ENCODE data around the gene LTA4H. TPM values are rescaled to one million over a fixed set of nuclear protein-coding genes. Genes with fewer than 3 reads are reported as not detected.

Gene LTA4H
- polyA plus RNA-seq, 1 donor (not counting 4 experiments of a cell fraction or from before 2014, with no cell fraction given) = 183 TPM

DNA sequence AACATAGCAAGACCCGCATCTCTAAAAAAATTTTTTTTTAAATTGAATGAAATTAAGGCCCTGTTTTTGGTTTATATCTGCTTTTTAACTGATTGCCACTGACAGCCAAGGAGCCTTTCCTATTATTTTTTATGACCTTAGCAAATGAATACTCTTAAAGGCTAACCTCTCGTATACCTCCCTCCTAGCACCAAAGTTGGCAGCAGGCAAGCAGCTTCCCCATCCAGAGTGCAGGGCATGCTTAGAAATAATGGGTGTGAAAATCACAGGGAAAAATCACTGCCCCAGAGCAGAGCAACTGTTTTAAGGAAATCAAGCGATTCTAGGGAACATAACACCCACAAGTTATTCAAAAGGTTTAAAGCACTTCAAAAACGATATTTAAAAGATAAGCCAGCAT lies 59.9 kb downstream of the LTA4H start:
- no peak overlapping the region for H3K4me2 ChIP-seq (ENCODE audit: control insufficient read depth, extremely low read depth, insufficient read depth, low read depth, low read length)
- H2AFZ ChIP-seq (ENCODE audit: control insufficient read depth, low read length) = no peak overlapping the region
- no peaks in the 10 kb centered on the region for H3K9me1 ChIP-seq (ENCODE audit: control insufficient read depth, extremely low read depth, insufficient read depth, low read length)
- no peaks in the 10 kb centered on the region for H3K79me2 ChIP-seq (ENCODE audit: control insufficient read depth, insufficient read depth, low read length)
- H3K27me3 ChIP-seq (ENCODE audit: control insufficient read depth, extremely low read depth, insufficient read depth, low read length) = no peaks in the 10 kb centered on the region
- DNase-seq (ENCODE audit: low read depth, low spot score) = no peak
- H3K4me3 ChIP-seq (ENCODE audit: control insufficient read depth in 2 of 3, extremely low read depth in 1 of 3, insufficient read depth in 2 of 3, low read depth in 1 of 3, low read length in 3 of 3) = no peak overlapping the region
- no peaks in the 10 kb centered on the region for H4K20me1 ChIP-seq (ENCODE audit: control insufficient read depth, extremely low read depth, insufficient read depth, low read length)
- no peaks in the 10 kb centered on the region for H3K9me3 ChIP-seq (ENCODE audit: control insufficient read depth, low read depth, low read length)
- FAIRE-seq = no peak
- H3K4me1 ChIP-seq (ENCODE audit: control insufficient read depth, extremely low read depth, insufficient read depth, low read length) = peaks cover 4% of the 10 kb centered on the region
- H3K9ac ChIP-seq (ENCODE audit: control insufficient read depth, extremely low read depth, insufficient read depth, low read length) = no peak overlapping the region
- no peak for TF ChIP-seq EZH2 (IDR thresholded peaks at IDR 0.05; ENCODE audit: low read length)
- TF ChIP-seq, protein P1, sequence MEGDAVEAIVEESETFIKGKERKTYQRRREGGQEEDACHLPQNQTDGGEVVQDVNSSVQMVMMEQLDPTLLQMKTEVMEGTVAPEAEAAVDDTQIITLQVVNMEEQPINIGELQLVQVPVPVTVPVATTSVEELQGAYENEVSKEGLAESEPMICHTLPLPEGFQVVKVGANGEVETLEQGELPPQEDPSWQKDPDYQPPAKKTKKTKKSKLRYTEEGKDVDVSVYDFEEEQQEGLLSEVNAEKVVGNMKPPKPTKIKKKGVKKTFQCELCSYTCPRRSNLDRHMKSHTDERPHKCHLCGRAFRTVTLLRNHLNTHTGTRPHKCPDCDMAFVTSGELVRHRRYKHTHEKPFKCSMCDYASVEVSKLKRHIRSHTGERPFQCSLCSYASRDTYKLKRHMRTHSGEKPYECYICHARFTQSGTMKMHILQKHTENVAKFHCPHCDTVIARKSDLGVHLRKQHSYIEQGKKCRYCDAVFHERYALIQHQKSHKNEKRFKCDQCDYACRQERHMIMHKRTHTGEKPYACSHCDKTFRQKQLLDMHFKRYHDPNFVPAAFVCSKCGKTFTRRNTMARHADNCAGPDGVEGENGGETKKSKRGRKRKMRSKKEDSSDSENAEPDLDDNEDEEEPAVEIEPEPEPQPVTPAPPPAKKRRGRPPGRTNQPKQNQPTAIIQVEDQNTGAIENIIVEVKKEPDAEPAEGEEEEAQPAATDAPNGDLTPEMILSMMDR (optimal IDR thresholded peaks at IDR 0.05 in 1 of 3, IDR thresholded peaks at IDR 0.05 in 1 of 3, conservative IDR thresholded peaks at IDR 0.05 in 1 of 3; ENCODE audit: extremely low read depth in 1 of 3, insufficient read depth in 2 of 3, low read length in 3 of 3) = no peak
- no peak overlapping the region for H3K27ac ChIP-seq (ENCODE audit: control insufficient read depth, insufficient read depth, low read length)
- H3K36me3 ChIP-seq (ENCODE audit: control insufficient read depth in 2 of 2, extremely low read depth in 1 of 2, insufficient read depth in 2 of 2, low read length in 2 of 2) = no peaks in the 10 kb centered on the region
- dilution Hi-C loops (cut with MboI; ENCODE audit: extremely low pct_ligation_motif_present, low sequenced_read_pairs) = no loop called here

DNA sequence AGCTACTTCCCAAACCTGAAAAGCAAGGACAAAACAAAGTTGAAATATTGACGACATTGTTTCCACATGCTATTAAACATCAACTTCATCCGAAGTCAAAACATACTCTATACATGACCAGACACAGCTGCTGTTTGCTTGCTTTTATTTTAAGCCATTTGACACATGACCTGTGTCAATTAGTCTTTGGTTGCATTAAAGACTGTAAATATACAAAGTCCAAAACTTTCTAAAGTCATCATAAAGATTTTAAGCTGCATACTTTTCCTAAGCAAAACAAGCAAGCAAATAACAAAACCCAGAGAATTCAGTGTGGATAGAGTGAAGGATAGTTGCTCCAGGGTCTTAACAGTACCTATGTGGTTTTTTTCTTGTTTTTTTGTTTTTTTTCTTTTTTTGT lies 61.0 kb downstream of the LTA4H start:
- H3K27me3 ChIP-seq (ENCODE audit: control insufficient read depth, extremely low read depth, insufficient read depth, low read length) = no peaks in the 10 kb centered on the region
- no peak overlapping the region for H3K4me2 ChIP-seq (ENCODE audit: control insufficient read depth, extremely low read depth, insufficient read depth, low read depth, low read length)
- no peak for DNase-seq (ENCODE audit: low read depth, low spot score)
- no peaks in the 10 kb centered on the region for H3K9me3 ChIP-seq (ENCODE audit: control insufficient read depth, low read depth, low read length)
- no peak overlapping the region for H3K4me3 ChIP-seq (ENCODE audit: control insufficient read depth in 2 of 3, extremely low read depth in 1 of 3, insufficient read depth in 2 of 3, low read depth in 1 of 3, low read length in 3 of 3)
- no peaks in the 10 kb centered on the region for H3K79me2 ChIP-seq (ENCODE audit: control insufficient read depth, insufficient read depth, low read length)
- H3K27ac ChIP-seq (ENCODE audit: control insufficient read depth, insufficient read depth, low read length) = no peak overlapping the region
- H3K4me1 ChIP-seq (ENCODE audit: control insufficient read depth, extremely low read depth, insufficient read depth, low read length) = peaks cover 4% of the 10 kb centered on the region
- no peak overlapping the region for H3K9ac ChIP-seq (ENCODE audit: control insufficient read depth, extremely low read depth, insufficient read depth, low read length)
- TF ChIP-seq, protein P1 (optimal IDR thresholded peaks at IDR 0.05 in 1 of 3, IDR thresholded peaks at IDR 0.05 in 1 of 3, conservative IDR thresholded peaks at IDR 0.05 in 1 of 3; ENCODE audit: extremely low read depth in 1 of 3, insufficient read depth in 2 of 3, low read length in 3 of 3) = no peak
- TF ChIP-seq EZH2 (IDR thresholded peaks at IDR 0.05; ENCODE audit: low read length) = no peak
- no peak for FAIRE-seq
- H3K9me1 ChIP-seq (ENCODE audit: control insufficient read depth, extremely low read depth, insufficient read depth, low read length) = no peaks in the 10 kb centered on the region
- dilution Hi-C loops (cut with MboI; ENCODE audit: extremely low pct_ligation_motif_present, low sequenced_read_pairs) = no loop called here
- no peaks in the 10 kb centered on the region for H3K36me3 ChIP-seq (ENCODE audit: control insufficient read depth in 2 of 2, extremely low read depth in 1 of 2, insufficient read depth in 2 of 2, low read length in 2 of 2)
- H4K20me1 ChIP-seq (ENCODE audit: control insufficient read depth, extremely low read depth, insufficient read depth, low read length) = no peaks in the 10 kb centered on the region
- no peak overlapping the region for H2AFZ ChIP-seq (ENCODE audit: control insufficient read depth, low read length)
